NCI-H1105 treated with DMSO at 0.1 percent for 48 hours (cell line): Measurements from ENCODE around the gene SYTL3.
"Not testable (repeated sequence)": the region's sequence is repeated elsewhere in the genome, so short reads cannot be mapped to it uniquely, and the experiment has no call there.

Experiments used
- DNase-seq: peaks from one replicate; lab custom pipeline; 2025; lab: John Stamatoyannopoulos, UW

The SYTL3 gene

DNA sequence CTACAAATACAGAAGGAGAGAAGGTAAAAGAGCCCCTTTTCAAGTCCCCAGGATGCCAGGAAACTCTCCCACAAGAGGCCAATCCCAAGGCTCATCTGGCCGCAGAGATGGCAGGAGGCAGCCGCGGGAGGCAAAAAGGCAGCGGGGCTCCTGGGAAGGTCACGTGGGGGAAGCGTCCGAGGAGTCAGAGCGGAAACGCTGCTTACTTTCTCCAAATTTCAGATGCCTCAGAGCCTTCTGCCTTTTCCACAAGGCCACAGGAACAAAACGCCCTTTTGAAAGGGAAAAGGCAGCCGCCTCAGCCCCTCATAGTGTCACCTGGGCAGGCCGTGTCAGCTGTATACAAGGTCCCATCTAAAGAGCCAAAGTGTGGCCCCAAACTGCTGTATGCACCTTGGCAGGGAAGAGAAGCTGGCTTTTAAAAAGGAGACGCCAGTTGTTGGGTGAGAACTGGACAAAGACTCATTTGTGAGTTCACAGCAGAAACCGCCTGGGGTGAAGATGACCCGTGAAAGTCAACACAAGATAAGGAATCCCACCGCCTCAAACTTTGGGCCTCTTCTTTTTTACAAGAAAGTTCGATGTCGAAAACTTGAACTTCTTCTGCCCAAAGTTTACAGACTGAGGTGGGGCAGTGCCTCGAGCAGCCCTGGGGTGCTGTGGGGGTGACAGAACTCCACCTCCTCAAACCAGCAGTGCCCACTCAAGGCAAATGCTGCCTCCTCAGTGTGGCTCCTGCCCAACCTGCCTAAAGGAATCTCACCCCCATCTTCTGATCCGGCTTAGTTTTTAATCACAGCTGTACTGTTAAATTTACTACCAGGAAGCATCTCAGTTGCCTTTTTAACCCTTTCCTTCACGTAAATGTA is 124.0 kb downstream of the SYTL3 start:
- no peak for DNase-seq

DNA sequence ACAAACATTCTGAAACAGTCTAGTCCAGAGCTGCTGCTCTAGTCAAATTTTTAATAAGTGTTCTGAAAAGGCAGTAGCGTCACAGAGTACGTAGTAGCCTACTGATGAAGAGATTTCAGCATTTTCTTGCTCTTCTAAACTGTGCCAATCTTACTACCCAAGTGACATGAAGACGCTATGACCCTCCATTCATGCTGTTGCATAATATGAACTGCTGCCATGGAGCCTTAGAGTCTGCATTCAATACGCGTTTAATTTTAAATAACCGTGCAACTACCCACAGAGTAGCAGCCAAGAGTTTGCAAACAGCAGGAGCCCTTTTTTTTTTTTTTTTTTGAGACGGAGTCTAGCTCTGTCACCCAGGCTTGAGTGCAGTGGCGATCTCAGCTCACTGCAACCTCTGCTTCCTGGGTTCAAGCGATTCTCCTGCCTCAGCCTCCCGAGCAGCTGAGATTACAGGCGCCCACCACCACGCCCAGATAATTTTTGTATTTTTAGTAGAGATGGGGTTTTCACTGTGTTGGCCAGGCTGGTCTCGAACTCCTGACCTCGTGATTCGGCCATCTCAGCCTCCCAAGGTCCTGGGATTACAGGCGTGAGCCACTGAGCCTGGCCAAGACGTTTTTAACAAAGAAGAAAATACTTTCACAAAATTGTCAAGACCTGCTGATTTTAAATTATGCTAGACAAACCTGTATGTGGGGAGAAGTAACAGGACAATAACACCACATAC is 125.0 kb downstream of the SYTL3 start:
- DNase-seq: no peak

DNA sequence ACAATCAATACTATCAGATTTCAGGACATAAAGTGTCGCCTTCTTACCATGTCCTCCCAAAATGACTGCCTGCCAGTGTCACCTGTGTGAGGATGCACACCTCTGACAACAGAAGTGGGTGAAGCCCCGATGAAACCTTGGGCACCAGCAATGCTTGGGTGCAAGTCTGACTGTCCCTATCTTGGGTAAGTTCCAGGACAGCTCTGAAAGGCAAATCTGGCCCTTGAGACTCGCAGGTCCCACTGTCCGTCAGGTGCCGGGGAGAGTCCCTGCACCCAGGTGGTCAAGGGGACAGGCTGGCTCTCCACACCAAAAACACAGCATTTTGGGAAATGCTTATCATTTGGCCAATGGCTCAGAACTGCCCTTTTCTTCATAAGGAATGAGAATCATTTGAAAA is 126.0 kb downstream of the SYTL3 start:
- DNase-seq: no peak

DNA sequence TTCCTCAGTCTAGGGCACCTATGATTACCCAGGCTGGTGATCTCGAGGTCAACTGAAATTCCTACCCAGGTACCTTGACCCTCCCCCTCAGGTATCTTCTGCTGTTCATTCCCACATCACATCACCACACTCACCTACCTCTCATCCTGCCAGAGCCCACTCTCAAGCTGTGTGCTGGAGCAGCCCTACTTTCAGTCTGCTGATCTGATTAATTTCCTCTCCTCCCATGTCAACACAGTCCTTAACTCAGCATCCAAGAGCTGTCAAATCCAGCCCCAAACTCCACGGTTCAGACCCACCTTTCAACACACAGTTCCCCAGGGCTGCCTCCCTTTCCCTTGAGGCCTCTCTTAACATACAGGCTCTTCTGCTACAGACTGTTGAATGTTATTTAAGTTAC is 126.9 kb downstream of the SYTL3 start:
- DNase-seq: no peak

DNA sequence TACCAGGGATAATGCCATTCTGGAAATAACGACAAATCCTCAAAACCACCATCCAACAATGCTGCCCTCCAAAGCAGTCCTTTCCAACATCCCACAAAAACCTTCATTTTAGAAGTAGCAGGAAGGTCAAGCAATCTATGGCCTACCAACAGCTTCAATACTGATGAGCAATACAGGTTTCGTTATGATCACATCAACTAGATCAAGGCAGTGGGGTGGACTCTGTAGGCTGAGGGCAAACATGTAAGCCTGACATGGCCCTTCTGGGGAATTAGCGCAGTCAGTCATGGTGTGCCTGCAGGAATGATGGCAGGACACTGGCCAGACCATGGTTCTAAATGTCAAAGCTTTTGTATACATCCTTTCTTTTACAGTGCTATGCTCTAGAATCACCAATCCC is 127.7 kb downstream of the SYTL3 start:
- no peak for DNase-seq

DNA sequence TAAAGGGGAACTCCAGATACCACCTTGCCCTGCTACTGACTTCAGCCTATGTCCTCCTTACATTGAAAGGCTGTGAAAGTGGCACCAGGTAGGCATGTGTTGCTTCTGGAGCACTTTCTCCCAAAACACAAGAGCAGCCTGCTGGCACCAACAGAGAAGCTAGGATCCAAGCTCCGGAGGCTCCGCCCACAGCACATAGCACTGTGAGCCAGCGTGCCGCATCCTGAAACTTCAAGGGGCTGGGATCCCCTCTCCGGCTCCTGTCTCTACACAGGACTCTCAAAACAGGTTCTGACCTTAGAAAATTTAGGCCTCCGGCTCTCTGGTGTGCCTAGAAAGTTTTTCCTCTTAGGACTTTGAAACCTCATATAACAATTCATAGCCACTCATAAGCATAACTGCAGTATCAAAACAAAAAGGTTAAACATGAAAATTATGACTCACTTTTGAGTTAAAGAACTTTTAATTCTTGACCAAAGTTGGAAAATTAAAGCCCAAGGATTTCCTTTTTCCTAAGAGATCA is 128.2 kb downstream of the SYTL3 start:
- DNase-seq: no peak

DNA sequence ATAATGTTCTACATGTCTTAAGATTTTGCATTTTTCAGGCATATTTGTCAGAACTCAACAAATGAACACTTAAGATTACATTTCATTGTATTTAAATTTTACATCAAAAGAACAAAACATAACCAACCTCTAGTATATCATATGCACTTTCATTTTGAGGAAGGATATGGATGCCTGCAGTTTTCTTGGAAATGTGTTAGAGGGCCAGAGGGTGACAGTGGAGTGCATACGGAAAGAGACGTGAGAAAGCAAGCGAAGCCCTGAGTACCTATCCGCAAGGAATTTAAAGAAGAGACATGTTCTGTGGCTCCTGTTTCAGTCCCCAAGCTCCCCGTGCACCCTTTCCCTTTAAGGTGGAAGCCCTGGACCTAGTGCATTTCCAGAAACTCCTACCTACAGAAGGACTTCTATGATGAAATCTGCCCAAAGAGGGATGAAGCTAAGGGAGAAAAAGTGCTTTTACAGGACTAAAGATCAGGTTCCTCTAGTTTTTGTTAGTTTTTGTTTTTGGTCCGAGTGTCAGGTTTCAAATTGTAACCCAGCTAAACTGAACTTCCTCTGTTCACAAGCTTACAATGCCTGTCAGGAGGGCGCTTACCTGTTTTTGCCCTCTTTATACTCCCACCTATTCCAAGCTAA is 130.5 kb downstream of the SYTL3 start:
- DNase-seq: no peak

DNA sequence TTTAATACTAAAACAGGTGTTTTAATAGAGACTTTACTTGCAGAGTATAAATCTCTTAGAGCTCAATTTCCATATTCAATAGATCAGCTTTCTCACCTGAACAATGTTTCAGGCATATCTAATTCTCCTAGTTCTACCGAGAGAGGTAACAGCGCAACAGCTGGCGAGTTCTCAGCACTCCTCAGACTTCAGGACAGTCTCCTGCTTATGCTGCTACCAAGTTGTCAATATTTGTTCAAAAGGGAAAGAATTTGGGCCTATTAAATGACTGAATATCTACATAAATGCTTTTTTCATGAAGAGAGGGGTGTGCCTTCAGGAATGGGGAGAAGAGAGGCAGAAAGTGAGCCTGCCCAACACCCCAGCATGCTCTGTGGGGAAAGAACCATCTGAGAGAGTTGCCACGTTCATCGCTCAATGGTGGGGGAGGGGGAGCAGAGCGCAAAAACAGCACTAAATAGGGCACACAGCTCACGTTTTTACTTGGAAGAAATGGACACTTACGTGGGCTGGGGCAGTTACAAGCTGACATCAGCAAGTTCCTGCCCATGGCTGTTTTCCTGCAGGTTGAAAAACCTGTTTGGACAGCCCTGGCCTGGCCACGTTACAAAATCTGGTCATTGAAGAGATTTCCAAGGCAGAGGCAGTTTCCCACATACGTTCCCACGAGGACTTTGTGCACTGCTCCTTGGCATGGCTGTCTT is 131.3 kb downstream of the SYTL3 start:
- no peak for DNase-seq

DNA sequence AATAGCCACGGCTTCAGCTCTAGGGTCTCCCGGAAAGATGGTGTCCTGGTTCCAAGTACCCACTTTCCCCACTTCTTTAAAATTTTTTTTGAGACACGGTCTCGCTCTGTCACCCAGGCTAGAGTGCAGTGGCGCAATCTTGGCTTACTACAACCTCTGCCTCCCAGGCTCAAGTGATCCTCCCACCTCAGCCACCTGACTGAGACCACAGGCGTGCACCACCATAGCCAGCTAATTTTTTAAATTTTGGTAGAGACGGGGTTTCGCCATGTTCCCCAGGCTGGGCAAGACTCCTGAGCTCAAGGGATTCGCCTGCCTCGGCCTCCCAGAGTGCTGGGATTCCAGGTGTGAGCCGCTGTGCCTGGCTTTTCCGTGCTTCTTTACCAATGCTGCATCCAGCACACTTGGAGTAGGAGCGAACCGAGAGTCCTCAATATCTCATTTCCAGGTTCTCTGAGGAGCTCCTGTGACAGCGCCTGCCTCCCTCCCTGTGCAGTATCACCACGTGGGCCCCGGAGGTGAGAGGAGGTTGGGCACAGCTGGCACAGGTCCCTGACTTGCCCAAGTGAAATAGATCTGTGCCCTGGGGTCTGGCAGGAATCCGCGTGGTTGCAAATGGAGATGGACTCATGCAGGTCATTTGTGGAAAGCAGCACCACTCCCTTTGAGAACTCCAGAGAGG is 132.0 kb downstream of the SYTL3 start:
- no peak for DNase-seq

DNA sequence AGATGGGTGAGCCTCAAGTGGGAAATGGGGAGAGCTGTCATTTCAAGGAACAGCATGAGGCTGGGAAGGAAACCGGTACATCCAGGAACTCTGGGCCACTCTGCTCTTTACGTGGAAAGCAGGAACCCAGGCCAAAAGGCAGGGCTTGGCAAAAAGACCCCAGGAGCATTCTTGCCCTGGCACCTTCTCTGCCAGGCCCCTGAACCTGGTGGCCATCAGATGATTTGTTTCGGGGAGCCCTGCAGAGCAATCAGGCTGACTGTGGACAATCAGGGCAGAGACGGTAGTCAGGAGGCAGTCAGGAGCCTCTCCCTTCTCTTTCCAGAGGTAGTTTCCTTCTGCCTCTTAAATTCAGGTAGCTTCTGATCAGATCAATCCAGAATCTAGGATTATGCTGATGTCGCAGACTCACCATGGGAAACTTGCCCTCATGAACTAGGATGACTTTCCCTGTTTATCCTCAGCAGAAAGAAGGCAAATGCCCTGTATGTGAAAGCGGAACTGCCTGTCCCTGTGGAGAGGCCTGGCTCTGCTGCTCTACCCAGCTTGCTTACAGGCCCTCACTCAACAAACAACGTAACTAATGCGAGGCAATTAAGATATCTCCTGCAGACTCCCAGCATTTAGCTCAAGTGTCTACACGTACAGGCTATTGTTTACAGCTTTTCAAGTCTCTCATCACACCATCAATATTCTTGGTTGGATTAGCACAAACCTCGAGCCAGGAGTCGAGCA is 132.7 kb downstream of the SYTL3 start:
- DNase-seq: peak; percentile 67

DNA sequence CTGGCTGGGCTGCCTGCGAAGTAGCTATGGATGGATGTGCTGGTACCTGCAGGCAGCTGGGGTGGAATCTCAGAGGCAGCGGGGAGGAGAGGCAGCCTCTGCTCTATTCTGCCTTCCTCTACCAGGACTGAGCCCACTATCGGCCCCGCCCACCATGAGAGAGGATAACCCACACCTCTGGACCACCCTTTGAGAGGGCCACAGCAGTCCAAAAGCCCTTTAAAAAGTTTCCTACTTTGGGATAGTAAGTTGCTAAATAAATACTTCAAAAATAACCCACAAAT is 133.3 kb downstream of the SYTL3 start:
- DNase-seq: no peak

DNA sequence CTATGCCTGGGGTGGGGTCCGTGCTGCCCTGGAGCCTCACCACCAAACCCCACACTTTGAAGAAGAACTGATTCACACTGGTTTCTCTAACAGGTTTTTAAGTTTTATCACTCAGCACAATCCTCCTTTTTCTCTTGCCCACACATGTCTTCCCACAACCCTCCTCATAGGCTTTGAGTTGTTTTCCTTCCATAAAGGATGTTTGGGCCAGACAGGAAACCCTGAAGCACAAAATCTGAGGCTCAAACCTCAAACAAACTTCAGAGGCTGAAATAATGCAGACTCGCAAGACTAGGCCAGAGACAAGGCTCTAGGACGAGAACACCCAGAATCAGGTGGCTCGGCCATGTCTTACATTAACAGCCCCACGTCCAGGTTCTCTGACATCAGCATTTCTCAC is 134.0 kb downstream of the SYTL3 start:
- no peak for DNase-seq

DNA sequence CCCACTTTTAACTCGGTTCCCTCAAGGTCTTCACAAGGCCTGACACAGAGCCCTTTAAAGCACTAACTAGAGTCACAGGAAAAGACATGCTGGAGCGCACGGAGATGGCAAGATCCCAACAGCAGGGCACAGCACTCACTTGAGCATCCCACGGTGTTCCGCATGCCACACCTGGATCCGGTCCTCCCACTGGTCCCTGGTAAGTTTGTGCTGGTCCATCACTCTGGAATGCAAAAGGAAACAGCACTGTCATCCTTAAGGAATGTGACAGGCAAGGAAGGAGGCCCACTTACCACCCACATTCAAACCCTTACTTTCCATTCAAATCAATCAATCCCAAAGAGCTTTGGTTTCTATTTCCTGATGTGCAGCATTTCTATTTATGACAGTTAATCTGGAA is 134.7 kb downstream of the SYTL3 start:
- DNase-seq: no peak

DNA sequence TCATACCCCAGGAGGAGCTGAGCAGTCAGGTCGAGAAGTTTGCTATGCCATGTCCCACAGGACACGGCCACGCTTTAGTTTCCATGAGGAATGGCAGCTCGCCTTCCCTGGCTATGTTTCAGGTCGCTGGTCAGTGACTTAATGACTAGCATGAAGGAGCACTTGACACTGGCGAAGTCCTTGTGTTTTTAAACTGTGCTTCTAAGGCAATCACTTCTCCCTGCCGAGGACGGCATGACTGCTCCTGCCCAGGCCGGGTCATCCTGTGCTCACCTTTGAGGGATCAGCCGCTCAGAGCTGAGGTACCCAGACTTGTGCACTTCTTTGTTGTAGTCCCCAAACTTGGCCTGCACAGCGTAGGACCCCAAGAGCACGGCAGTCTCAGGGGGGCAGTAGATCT is 135.2 kb downstream of the SYTL3 start:
- no peak for DNase-seq

DNA sequence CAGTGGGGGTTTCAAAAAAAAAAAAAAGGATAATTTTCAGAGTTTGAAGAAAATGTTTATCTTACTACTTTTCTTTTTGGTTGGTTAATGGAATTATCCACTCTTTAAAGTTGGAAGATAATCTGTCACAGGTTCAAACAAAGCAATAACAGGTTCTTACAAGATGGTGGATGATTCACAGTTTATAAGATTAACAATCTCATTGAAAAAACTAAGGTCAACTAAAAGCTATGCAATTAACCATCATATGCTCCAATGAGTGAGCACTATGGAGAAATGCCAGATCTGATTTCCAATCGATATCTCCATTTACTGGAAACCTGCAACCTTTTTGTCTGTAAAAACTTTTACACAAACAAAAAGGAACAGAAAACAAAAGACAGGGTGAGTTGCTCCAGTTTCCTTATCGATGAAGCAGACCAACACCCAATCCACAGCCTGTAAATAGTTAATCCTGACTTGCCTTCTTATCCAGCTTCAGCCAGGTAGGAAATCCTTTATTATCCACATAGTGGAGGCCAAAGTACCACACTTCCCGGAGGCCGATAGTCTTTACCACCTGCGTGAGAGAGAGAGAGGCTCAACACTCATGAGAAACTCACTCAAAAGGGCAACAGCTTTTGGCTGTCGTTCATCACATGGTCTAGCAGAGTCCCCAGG is 136.9 kb downstream of the SYTL3 start:
- no peak for DNase-seq

DNA sequence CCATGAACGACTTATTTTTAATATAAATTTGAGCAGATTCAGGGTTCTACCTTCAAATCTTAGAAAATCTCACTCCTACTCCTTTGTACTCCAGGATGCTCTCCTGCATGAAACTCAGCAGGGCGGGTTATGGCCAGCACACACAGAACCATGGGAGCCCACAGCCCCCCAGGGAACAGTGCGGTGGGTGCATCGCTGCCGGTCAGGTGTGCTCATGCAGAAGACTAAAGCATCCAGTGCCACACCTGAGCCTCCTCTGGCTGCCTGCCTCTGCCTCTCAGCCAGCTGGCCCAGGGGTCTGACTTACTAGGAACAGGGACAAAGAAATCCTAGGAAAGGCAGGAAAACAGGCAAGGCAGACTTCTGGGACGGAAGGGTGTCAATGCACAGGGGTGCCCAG is 137.5 kb downstream of the SYTL3 start:
- DNase-seq: no peak

DNA sequence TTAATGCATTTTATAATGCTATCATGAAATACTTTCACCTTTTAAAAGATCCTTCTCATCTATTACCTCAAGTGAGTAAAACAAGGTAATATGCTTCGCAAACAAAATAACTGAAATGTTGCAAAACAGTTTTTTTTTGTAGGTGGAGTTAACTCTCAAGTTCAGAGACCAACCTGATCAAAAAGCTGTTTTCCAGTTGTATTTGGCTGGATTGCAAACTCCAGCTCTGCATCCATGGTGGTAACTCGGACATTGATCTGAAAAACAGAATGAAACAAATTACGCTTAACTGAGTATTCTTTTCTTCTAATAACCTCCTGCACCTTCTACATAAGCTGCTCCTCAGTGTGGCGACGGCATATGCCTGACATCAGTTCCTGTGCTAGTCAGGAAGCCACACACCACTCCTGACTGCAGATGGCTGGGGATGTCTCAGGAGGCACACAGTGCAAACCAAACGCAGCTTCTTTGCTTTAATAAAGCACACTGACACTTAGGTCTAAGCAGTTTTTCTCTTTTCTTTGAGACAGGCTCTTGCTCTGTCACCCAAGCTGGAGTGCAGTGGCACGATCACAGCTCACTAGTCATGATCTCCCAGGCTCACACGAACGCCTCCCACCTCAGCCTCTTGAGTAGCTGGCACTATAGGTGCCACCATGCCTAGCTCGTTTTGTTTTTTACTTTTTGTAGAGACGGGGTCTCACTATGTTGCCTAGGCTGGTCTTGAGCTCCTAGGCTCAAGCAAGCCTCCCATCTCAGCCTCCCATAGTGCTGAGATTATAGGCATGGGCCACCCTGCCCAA is 139.5 kb downstream of the SYTL3 start:
- DNase-seq: no peak

DNA sequence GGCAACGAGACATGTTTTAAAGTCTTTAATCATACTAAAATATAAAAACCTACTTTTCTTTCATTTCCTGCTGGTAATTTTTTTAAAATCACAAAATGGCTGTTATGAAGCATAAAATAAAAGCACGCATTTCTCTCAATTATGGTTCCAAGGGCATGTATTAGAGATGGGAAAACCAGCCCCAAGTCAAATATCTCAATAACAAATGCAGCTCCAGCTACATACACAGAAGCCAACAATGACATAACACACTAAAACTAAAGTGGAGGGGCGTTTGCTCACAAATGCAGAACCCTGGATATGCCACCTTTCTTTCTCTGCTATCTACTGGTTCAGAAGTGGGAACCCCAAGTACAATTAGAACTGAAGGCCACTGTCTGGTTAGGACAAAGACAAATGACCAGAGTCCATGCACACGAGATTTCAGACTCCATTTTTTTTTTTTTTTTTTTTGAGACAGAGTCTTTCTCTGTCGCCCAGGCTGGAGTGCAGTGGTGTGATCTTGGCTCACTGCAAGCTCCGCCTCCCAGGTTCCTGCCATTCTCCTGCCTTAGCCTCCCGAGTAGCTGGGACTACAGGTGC is 141.5 kb downstream of the SYTL3 start:
- no peak for DNase-seq

DNA sequence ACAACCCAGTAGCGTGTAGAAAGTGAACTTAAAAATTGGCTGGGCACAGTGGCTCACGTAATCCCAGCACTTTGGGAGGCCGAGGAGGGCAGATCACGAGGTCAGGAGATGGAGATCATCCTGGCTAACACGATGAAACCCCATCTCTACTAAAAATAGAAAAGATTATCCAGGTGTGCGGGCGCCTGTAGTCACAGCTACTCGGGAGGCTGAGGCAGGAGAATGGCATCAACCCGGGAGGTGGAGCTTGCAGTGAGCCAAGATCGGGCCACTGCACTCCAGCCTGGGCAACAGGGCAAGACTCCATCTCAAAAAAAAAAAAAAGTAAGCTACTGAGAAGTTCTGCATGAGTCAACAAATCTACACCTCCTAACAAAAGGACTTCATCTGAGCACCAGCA is 142.7 kb downstream of the SYTL3 start:
- not testable (repeated sequence) for DNase-seq
